NT2/D1 (cell line): ENCODE data around the gene DOCK1.

Experiments used
- SUZ12 ChIP-seq: IDR thresholded peaks from 2 replicates; pipeline ENCODE4 v1.6.1; 2011; ENCODE audit not compliant: insufficient read length, insufficient read depth; ENCODE audit errors: extremely low read depth
- YY1 ChIP-seq: IDR thresholded peaks from 2 replicates; pipeline ENCODE4 v1.6.1; 2011; ENCODE audit not compliant: insufficient read length, insufficient read depth
- ZNF274 ChIP-seq: IDR thresholded peaks from 2 replicates; pipeline ENCODE4 v1.6.1; 2011; ENCODE audit warnings: mild to moderate bottlenecking, low read depth, low read length

- TF ChIP-seq YY1 = no peak
- no peak for TF ChIP-seq ZNF274
- no peak for TF ChIP-seq SUZ12
These were observed 523.3 kb downstream of the DOCK1 start for GRCh38 chr10:127428385-127428980.
